Measurements from ENCODE around the gene MOCOS. TPM values are rescaled to one million over a fixed set of nuclear protein-coding genes. Genes with fewer than 3 reads are reported as not detected.

Gene MOCOS
- total RNA-seq, 1 donor from 2014 or later: 15.3 TPM

GRCh38 chr18:36271153-36271552 is 83.9 kb downstream of the MOCOS start:
- TF ChIP-seq CTCF (IDR thresholded peaks at IDR 0.05; ENCODE audit: insufficient read depth, low read length, poor library complexity, severe bottlenecking): no peak
- Histone ChIP-seq H3K36me3 (ENCODE audit: control insufficient read depth, insufficient read depth, low read length) (no peaks in the 10 kb centered on the region), H3K4me3 (ENCODE audit: low read depth, low read length) (no peak overlapping the region), H3K27me3 (ENCODE audit: control insufficient read depth, insufficient read depth, low read length) (no peaks in the 10 kb centered on the region)
- no peak for DNase-seq (ENCODE audit: low read depth)

GRCh38 chr18:36273347-36273746 is 86.0 kb downstream of the MOCOS start:
- H3K4me3 ChIP-seq (ENCODE audit: low read depth, low read length): no peak overlapping the region
- no peak for TF ChIP-seq CTCF (IDR thresholded peaks at IDR 0.05; ENCODE audit: insufficient read depth, low read length, poor library complexity, severe bottlenecking)
- H3K27me3 ChIP-seq (ENCODE audit: control insufficient read depth, insufficient read depth, low read length): no peaks in the 10 kb centered on the region
- no peaks in the 10 kb centered on the region for H3K36me3 ChIP-seq (ENCODE audit: control insufficient read depth, insufficient read depth, low read length)
- DNase-seq (ENCODE audit: low read depth): no peak

- Histone ChIP-seq H3K27me3 (ENCODE audit: control insufficient read depth, insufficient read depth, low read length) (no peaks in the 10 kb centered on the region), H3K4me3 (ENCODE audit: low read depth, low read length) (no peak overlapping the region)
- TF ChIP-seq CTCF (IDR thresholded peaks at IDR 0.05; ENCODE audit: insufficient read depth, low read length, poor library complexity, severe bottlenecking): no peak
Measured at GRCh38 chr18:36274083-36274715, 86.9 kb downstream of the MOCOS start.

GRCh38 chr18:36275561-36275960 is 88.3 kb downstream of the MOCOS start:
- no peak for TF ChIP-seq CTCF (IDR thresholded peaks at IDR 0.05; ENCODE audit: insufficient read depth, low read length, poor library complexity, severe bottlenecking)
- Histone ChIP-seq H3K27me3 (ENCODE audit: control insufficient read depth, insufficient read depth, low read length) (no peaks in the 10 kb centered on the region), H3K36me3 (ENCODE audit: control insufficient read depth, insufficient read depth, low read length) (no peaks in the 10 kb centered on the region), H3K4me3 (ENCODE audit: low read depth, low read length) (no peak overlapping the region)
- DNase-seq (ENCODE audit: low read depth): no peak

More at GRCh38 chr18:36274083-36274715, 86.9 kb downstream of the MOCOS start:
- DNase-seq (ENCODE audit: low read depth): no peak
- H3K36me3 ChIP-seq (ENCODE audit: control insufficient read depth, insufficient read depth, low read length): no peaks in the 10 kb centered on the region

- DNase-seq (ENCODE audit: low read depth): no peak
- no peak overlapping the region for H3K4me3 ChIP-seq (ENCODE audit: low read depth, low read length)
- H3K27me3 ChIP-seq (ENCODE audit: control insufficient read depth, insufficient read depth, low read length): no peaks in the 10 kb centered on the region
- no peak for TF ChIP-seq CTCF (IDR thresholded peaks at IDR 0.05; ENCODE audit: insufficient read depth, low read length, poor library complexity, severe bottlenecking)
- no peaks in the 10 kb centered on the region for H3K36me3 ChIP-seq (ENCODE audit: control insufficient read depth, insufficient read depth, low read length)
Measured at GRCh38 chr18:36279001-36279400, 91.7 kb downstream of the MOCOS start.

- H3K27me3 ChIP-seq (ENCODE audit: control insufficient read depth, insufficient read depth, low read length): no peaks in the 10 kb centered on the region
- TF ChIP-seq CTCF (IDR thresholded peaks at IDR 0.05; ENCODE audit: insufficient read depth, low read length, poor library complexity, severe bottlenecking): no peak
- no peaks in the 10 kb centered on the region for H3K36me3 ChIP-seq (ENCODE audit: control insufficient read depth, insufficient read depth, low read length)
- H3K4me3 ChIP-seq (ENCODE audit: low read depth, low read length): no peak overlapping the region
- no peak for DNase-seq (ENCODE audit: low read depth)
Measured at GRCh38 chr18:36281936-36282335, 94.6 kb downstream of the MOCOS start.
